ENCODE measurements around the gene PPP6R2.

The PPP6R2 gene

DNA sequence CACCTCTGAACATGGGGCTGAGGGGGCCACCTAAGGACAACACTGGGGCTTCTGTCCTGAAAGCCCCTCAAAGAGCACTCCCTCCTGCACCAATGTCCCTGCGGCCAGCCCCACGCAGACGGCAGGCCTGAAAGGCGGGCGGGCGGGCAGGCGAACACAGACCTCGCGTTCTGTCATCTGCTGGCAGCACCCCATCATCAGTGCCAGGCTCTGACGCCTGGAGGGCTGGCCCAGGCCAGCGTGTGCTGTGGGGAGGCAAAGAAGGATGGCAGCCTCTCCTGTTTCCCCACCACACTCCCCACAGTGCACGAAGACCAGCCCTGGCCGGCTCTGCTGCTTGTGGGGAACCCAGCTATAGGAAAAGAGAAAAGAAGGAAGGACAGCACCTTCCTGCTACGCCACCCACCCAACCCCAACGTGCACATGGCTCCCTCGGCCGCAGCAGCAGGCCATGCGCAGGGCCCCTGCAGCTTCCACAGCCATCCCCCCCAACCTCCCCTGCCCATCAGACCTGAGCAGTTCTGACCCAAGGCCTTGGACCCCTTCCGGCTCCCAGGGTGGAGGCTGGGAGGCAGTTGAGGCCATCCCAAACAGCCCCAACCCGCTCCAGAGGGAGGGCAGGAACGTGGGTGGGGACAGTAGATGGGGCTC, 128.2 kb downstream of the PPP6R2 start:
- no peak for FAIRE-seq

DNA sequence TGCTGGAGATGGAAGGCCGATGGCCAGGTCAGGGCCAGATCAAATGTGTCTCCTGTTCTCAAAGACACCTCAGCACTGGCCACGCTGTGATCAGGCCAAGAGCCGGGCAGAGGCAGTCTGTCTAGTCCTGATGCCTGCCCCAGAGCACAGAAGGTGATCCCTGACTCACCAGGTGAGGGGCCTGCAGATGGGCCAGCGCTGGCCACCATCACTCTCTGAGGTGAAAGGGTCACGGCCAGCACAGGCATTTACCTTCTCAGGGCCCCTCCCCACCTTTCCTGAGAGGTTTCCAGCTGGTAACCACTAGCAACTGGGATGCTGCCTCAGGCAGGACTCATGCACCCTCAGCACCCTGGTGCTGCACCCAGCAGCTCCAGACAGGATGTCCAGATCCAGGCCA, 128.8 kb downstream of the PPP6R2 start:
- no peak for FAIRE-seq

GRCh38 chr22:50473088-50473487, 130.0 kb downstream of the PPP6R2 start:
- FAIRE-seq, result no peak

GRCh38 chr22:50473855-50474671, 130.9 kb downstream of the PPP6R2 start:
- no peak for FAIRE-seq

- FAIRE-seq, result no peak
These were observed 131.9 kb downstream of the PPP6R2 start, which contains the start of gene SBF1 for GRCh38 chr22:50474710-50475651. Gene SBF1, minus strand, starts transcription at chr22:50475035. Its CDS starts 195 bp downstream, at chr22:50474840.

GRCh38 chr22:50475652-50476002, 132.5 kb downstream of the PPP6R2 start:
- FAIRE-seq, result no peak

DNA sequence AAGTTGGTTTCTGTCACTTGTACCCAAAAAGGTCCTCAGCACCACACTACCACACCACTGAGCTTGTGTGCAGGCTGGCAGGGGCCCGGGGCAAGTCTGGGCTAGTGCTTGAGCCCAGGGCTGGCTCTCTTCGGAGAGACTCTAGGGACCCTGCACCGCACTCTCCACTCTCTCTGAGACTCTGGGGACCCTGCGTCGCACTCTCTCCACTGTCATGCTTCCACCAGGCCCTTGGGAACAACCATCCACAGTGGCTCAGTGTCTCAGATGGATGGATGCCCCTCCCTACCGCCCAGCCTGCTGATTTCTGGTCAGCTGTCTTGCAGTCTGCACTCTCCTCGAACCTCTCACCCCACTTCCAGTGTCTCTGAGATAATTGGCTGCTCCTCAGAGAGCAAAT, 133.7 kb downstream of the PPP6R2 start:
- FAIRE-seq, result no peak

GRCh38 chr22:50477923-50478322, 134.8 kb downstream of the PPP6R2 start:
- FAIRE-seq, result no peak

DNA sequence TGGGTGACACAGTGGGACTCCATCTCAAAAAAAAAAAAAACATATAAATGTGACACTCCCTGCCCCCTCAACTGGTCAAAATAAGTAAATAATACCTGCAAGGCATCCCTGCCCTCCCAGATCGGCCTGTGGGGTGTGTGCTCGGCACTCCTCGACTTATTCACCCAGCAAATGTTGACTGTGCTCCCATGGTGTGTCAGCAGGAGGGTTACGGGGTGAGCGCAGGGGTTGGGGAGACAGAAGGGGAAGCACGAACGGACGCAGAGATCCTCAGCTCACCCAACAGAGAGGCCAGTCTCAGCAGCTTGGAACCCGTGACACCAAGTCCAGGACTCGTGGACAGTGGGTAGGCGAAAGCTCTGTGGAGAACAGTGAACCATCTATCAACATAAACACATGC, 136.6 kb downstream of the PPP6R2 start:
- FAIRE-seq, result no peak

DNA sequence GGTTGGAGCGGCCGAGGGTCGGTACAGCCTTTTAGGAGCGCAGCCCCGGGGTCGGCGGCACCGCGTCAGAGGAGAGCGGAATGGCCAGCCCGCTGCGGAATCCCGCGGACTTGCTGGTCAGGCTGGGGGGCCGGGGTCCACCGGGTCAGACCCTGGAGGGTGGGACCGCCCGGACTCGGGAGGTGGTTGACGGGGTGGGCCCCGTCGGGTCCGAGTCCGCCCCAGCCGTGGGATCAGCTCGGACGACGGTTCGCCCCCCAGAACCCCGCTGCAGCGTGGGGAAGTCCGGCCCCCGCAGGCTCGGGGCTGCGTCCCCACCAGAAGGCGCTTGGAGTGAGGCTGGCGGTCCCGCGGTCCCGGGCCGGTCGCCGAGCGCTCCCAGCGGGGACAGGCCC, 137.9 kb downstream of the PPP6R2 start:
- FAIRE-seq, result no peak

GRCh38 chr22:50481440-50482106, 138.4 kb downstream of the PPP6R2 start, which contains the start of gene ADM2:
Gene ADM2, plus strand, starts transcription at chr22:50481543. Its CDS starts 305 bp downstream, at chr22:50481848.
- no peak for FAIRE-seq

DNA sequence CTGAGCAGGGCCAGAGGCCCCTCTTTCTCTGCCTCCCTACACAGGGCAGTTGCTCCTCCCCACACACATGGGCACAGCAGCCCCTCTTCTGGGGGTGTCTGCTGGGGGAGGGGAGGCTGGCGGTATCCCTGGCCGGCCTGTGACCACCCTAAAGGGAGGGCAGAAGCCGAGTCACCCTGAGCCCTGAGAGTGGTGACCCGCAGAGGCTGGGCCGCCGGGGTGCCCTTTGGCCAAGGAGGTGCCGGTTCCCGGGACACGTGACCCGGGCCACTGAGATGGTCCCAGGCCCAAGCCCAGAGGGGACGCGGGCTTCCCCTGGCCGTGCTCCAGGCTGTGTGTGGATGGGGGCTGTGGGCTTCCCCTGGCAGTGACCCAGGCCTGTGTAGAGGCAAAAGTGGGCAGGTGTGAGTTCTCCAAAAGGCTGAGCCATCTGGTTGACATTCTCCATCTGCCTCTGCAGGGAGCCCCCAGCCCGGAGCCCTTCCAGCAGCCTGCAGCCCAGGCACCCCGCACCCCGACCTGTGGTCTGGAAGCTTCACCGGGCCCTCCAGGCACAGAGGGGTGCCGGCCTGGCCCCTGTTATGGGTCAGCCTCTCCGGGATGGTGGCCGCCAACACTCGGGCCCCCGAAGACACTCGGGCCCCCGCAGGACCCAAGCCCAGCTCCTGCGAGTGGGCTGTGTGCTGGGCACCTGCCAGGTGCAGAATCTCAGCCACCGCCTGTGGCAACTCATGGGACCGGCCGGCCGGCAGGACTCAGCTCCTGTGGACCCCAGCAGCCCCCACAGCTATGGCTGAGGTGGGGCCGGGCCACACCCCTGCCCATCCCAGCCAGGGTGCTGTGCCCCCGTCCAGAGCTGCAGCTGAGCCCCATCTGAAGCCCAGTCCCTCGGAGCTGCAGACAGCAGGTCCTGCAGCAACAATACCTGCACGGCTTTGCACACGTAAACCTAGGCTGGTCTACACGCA, 139.3 kb downstream of the PPP6R2 start:
- no peak for FAIRE-seq

DNA sequence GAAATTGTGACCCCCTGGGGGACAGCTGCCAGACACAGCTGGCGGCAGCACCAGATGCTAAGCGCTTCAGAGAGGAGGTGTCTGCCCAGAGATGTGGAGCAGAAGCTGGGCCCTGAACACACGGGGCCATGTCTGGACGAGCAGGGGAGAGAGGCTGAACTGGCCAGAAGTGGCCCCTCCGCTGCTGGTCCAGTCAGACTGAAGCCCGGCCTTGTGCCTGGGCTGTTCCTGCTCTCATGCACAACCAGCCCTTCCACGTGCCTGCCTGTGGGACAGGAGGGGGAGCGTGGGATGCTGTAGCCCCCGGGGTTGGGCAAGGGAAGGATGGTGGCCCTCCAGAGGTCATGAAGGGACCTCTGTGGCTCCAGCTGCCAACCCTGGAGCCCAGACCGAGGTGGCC, 140.0 kb downstream of the PPP6R2 start:
- FAIRE-seq, result no peak

DNA sequence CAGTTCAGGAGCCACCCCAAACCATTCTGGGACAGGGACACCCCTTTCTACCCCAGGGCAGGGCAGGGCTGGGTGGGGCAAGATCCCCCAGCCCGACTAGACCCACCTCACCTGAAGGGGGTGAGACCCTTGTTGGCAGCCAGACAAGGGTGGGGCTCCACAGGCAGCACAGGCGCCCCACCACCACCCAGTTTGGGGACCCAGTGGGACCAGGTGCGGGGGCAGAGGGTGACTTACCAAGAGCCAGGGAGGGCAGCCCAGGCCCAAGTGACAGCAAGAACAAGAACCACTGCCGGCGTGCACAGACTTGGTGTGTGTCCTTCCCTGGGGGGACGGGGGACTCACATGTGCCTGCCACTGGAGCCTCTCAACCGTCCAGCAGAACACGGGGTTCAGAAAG, 140.4 kb downstream of the PPP6R2 start:
- FAIRE-seq, result no peak

DNA sequence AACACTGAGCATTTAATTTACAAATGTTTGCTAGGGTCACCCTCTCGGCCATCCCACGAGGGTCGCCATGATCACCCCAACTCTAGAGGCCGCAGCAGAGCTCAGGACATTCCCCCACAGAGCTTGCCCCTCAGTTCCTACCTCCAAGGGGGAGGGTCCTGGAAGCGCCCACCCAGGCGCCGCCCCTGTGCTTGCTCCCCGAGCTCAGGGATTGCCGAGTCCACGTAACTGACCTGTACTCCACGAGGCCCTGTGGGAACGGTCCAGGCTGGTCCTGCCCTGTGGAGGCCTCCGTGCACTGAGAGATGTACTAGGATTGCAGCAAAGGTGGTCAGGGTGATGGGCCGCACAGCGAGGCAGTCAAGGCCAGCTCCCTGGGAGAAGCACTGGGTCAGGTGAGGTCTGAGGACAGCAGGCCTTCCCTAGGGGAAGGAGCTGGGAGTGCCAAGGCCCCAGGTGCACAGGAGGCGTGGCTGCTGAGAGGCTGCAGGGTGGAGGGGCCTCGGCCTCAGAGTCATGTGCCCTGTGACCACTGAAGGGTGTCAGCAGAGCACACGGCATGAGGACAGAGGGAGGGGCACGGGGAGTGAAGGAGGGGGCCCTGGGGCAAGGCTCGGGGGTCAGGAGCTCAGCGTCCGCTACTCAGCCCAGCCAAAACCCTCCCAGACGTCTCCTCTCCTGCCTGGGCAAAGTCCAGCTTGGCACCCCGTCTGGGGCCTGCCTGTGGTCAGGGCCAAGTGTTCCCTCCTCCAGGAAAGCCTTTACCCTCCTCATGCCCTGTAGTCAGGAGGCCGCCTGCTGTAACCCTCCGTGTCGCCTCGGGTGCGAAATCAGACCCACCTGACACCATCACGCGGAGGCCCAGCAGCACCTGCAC, 141.1 kb downstream of the PPP6R2 start:
- no peak for FAIRE-seq

GRCh38 chr22:50485221-50486131, 142.3 kb downstream of the PPP6R2 start:
- no peak for FAIRE-seq

- no peak for FAIRE-seq
These were observed 143.6 kb downstream of the PPP6R2 start, which contains the start of gene MIOX for GRCh38 chr22:50486561-50487289. Gene MIOX, plus strand, starts transcription at chr22:50486859. Its CDS starts 39 bp downstream, at chr22:50486898.

- no peak for FAIRE-seq
These were observed 144.3 kb downstream of the PPP6R2 start for GRCh38 chr22:50487290-50488005.
